Neural cell (in vitro differentiated cells): ENCODE results near the gene DNAL4.

Experiments used
- EP300 ChIP-seq: fragments of 450-650 bp; conservative IDR thresholded peaks from 2 replicates; pipeline ENCODE4 v1.6.1; 2014; ENCODE audit warnings: antibody characterized with exemption, mild to moderate bottlenecking, moderate library complexity; ENCODE audit not compliant: poor library complexity, severe bottlenecking
- EZH2 ChIP-seq: fragments of 200-600, 300-800 bp; shearing (Covaris generic), sonication (generic); IDR thresholded peaks from 2 replicates; pipeline ENCODE4 v1.6.1; 2014; ENCODE audit warnings: antibody characterized with exemption, low read length, borderline replicate concordance, mild to moderate bottlenecking; ENCODE audit not compliant: insufficient read depth, poor library complexity, severe bottlenecking
- MXI1 ChIP-seq: fragments of 450-650 bp; conservative IDR thresholded peaks from 2 replicates; pipeline ENCODE4 v1.6.1; 2014; ENCODE audit warnings: antibody characterized with exemption, mild to moderate bottlenecking; ENCODE audit not compliant: poor library complexity, severe bottlenecking
- SMC3 ChIP-seq: fragments of 450-650 bp; conservative IDR thresholded peaks from 2 replicates; pipeline ENCODE4 v1.6.1; 2014; ENCODE audit warnings: antibody characterized with exemption, mild to moderate bottlenecking, moderate library complexity; ENCODE audit not compliant: poor library complexity
- TF ChIP-seq, protein P1 (sequence below): fragments of 450-650 bp; IDR thresholded peaks from 2 replicates; pipeline ENCODE4 v1.5.1; 2014; ENCODE audit warnings: antibody characterized with exemption, mild to moderate bottlenecking, moderate library complexity; ENCODE audit not compliant: poor library complexity, severe bottlenecking
- TF ChIP-seq, protein P2 (sequence below): IDR thresholded peaks from 2 replicates; pipeline ENCODE4 v1.6.1; 2012; ENCODE audit warnings: borderline replicate concordance

DNA sequence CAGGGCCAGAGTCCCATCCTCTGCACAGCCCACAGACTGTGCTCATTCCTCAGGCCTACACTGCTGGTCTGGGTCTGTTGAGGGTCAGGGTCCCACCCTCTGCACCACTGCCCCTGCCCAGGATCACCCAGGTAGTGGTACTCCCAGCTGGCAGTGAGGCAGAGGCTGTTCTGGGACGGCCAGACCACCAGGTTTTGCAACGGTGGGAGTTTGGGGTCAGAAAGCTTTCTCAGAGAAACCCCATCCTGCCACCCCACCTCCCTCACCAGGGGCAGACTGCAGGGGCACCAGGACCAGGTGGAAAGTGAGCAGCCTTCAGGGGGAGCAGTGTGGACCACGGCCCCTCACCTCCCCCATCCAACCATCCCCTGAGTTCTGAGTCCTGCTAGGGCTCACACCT is 39.1 kb upstream of the DNAL4 start:
- TF ChIP-seq, protein P1, sequence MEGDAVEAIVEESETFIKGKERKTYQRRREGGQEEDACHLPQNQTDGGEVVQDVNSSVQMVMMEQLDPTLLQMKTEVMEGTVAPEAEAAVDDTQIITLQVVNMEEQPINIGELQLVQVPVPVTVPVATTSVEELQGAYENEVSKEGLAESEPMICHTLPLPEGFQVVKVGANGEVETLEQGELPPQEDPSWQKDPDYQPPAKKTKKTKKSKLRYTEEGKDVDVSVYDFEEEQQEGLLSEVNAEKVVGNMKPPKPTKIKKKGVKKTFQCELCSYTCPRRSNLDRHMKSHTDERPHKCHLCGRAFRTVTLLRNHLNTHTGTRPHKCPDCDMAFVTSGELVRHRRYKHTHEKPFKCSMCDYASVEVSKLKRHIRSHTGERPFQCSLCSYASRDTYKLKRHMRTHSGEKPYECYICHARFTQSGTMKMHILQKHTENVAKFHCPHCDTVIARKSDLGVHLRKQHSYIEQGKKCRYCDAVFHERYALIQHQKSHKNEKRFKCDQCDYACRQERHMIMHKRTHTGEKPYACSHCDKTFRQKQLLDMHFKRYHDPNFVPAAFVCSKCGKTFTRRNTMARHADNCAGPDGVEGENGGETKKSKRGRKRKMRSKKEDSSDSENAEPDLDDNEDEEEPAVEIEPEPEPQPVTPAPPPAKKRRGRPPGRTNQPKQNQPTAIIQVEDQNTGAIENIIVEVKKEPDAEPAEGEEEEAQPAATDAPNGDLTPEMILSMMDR: no peak
- TF ChIP-seq EP300: no peak
- TF ChIP-seq SMC3: no peak
- no peak for TF ChIP-seq EZH2
- no peak for TF ChIP-seq MXI1
- TF ChIP-seq, protein P2, sequence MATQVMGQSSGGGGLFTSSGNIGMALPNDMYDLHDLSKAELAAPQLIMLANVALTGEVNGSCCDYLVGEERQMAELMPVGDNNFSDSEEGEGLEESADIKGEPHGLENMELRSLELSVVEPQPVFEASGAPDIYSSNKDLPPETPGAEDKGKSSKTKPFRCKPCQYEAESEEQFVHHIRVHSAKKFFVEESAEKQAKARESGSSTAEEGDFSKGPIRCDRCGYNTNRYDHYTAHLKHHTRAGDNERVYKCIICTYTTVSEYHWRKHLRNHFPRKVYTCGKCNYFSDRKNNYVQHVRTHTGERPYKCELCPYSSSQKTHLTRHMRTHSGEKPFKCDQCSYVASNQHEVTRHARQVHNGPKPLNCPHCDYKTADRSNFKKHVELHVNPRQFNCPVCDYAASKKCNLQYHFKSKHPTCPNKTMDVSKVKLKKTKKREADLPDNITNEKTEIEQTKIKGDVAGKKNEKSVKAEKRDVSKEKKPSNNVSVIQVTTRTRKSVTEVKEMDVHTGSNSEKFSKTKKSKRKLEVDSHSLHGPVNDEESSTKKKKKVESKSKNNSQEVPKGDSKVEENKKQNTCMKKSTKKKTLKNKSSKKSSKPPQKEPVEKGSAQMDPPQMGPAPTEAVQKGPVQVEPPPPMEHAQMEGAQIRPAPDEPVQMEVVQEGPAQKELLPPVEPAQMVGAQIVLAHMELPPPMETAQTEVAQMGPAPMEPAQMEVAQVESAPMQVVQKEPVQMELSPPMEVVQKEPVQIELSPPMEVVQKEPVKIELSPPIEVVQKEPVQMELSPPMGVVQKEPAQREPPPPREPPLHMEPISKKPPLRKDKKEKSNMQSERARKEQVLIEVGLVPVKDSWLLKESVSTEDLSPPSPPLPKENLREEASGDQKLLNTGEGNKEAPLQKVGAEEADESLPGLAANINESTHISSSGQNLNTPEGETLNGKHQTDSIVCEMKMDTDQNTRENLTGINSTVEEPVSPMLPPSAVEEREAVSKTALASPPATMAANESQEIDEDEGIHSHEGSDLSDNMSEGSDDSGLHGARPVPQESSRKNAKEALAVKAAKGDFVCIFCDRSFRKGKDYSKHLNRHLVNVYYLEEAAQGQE: no peak
